ENCODE data around the gene AOPEP.

AOPEP gene

GRCh38 chr9:94725293-94725692 is 1.2 kb upstream of the AOPEP start:
- no peak overlapping the region for H3K9ac ChIP-seq (ENCODE audit: low read length)
- peaks cover 19% of the 10 kb centered on the region; the same call in 1 of the 2 replicates for H3K79me2 ChIP-seq (ENCODE audit: insufficient read depth, low read length)
- H3K36me3 ChIP-seq (ENCODE audit: low read length) = no peaks in the 10 kb centered on the region
- peak overlapping the region; percentile 77 for H2AFZ ChIP-seq (ENCODE audit: low read depth, low read length, severe bottlenecking)
- TF ChIP-seq CTCF (IDR thresholded peaks at IDR 0.05; ENCODE audit: insufficient read depth, low read length, poor library complexity, severe bottlenecking) (no peak), EZH2phosphoT487 (conservative IDR thresholded peaks at IDR 0.05; ENCODE audit: low read length) (no peak)
- H3K4me3 ChIP-seq (ENCODE audit: insufficient read depth, low read length, poor library complexity, severe bottlenecking) = no peak overlapping the region
- H3F3A ChIP-seq (ENCODE audit: insufficient read depth) = 0 out of 2 replicates have a peak, but pooled peaks cover 5% of the 10 kb centered on the region
- H3K9me3 ChIP-seq (ENCODE audit: insufficient read depth, low read length) = no peaks in the 10 kb centered on the region
- H3K4me2 ChIP-seq (ENCODE audit: low read depth, low read length, poor library complexity, severe bottlenecking) = no peak overlapping the region
- H3K27ac ChIP-seq (ENCODE audit: low read depth, low read length) = no peak overlapping the region
- no peaks in the 10 kb centered on the region for H3K27me3 ChIP-seq (ENCODE audit: low read length)
- no peaks in the 10 kb centered on the region for H3K9me2 ChIP-seq (replicated peaks; ENCODE audit: insufficient read depth, low read length)
- H4K20me1 ChIP-seq (ENCODE audit: low read depth, low read length) = no peaks in the 10 kb centered on the region

GRCh38 chr9:94728719-94729118 is 2.2 kb downstream of the AOPEP start:
- Histone ChIP-seq H2AFZ (ENCODE audit: low read depth, low read length, severe bottlenecking) (no peak overlapping the region), H3K27me3 (ENCODE audit: low read length) (no peaks in the 10 kb centered on the region), H3K4me3 (ENCODE audit: insufficient read depth, low read length, poor library complexity, severe bottlenecking) (no peak overlapping the region), H3K4me2 (ENCODE audit: low read depth, low read length, poor library complexity, severe bottlenecking) (no peak overlapping the region), H3F3A (ENCODE audit: insufficient read depth) (0 out of 2 replicates have a peak, but pooled peaks cover 5% of the 10 kb centered on the region), H3K9me2 (replicated peaks; ENCODE audit: insufficient read depth, low read length) (no peaks in the 10 kb centered on the region), H4K20me1 (ENCODE audit: low read depth, low read length) (no peaks in the 10 kb centered on the region), H3K79me2 (ENCODE audit: insufficient read depth, low read length) (peaks cover 19% of the 10 kb centered on the region; the same call in 1 of the 2 replicates), H3K27ac (ENCODE audit: low read depth, low read length) (no peak overlapping the region), H3K9me3 (ENCODE audit: insufficient read depth, low read length) (no peaks in the 10 kb centered on the region), H3K36me3 (ENCODE audit: low read length) (no peaks in the 10 kb centered on the region), H3K9ac (ENCODE audit: low read length) (no peak overlapping the region)
- TF ChIP-seq EZH2phosphoT487 (conservative IDR thresholded peaks at IDR 0.05; ENCODE audit: low read length) = no peak
- no peak for TF ChIP-seq CTCF (IDR thresholded peaks at IDR 0.05; ENCODE audit: insufficient read depth, low read length, poor library complexity, severe bottlenecking)

- Histone ChIP-seq H3K9ac (ENCODE audit: low read length) (no peak overlapping the region), H3K27ac (ENCODE audit: low read depth, low read length) (no peak overlapping the region), H3F3A (ENCODE audit: insufficient read depth) (0 out of 2 replicates have a peak, but pooled peaks cover 5% of the 10 kb centered on the region), H3K79me2 (ENCODE audit: insufficient read depth, low read length) (peaks cover 19% of the 10 kb centered on the region; the same call in 1 of the 2 replicates), H4K20me1 (ENCODE audit: low read depth, low read length) (no peaks in the 10 kb centered on the region), H3K4me3 (ENCODE audit: insufficient read depth, low read length, poor library complexity, severe bottlenecking) (no peak overlapping the region), H2AFZ (ENCODE audit: low read depth, low read length, severe bottlenecking) (no peak overlapping the region), H3K27me3 (ENCODE audit: low read length) (no peaks in the 10 kb centered on the region), H3K9me2 (replicated peaks; ENCODE audit: insufficient read depth, low read length) (no peaks in the 10 kb centered on the region), H3K36me3 (ENCODE audit: low read length) (no peaks in the 10 kb centered on the region), H3K9me3 (ENCODE audit: insufficient read depth, low read length) (no peaks in the 10 kb centered on the region), H3K4me2 (ENCODE audit: low read depth, low read length, poor library complexity, severe bottlenecking) (no peak overlapping the region)
- TF ChIP-seq EZH2phosphoT487 (conservative IDR thresholded peaks at IDR 0.05; ENCODE audit: low read length) (no peak), CTCF (IDR thresholded peaks at IDR 0.05; ENCODE audit: insufficient read depth, low read length, poor library complexity, severe bottlenecking) (no peak)
Observed at GRCh38 chr9:94729199-94729598, 2.7 kb downstream of the AOPEP start.

Measured in SU-DHL-6 (cell line).